ENCODE measurements around the gene WDR7.

DNA sequence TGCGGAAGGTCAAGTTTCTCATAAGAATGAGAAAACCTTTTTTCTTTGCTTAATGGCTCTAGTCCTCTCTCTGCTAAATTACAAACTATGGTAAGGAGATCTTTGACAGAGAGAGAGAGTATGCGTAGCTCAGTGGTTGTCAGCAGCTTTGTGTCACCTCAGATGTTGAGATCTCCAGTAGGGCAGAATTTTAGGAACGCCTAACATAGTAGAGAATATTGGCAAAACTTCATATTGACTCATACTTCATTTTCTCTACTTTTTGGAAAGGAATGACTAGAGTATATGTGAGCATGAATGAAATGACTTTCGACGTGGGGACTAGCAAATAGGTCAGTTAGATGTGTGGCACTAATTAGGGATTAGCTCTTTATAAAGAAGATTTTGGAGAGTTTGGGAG, 64.0 kb downstream of the WDR7 start:
- TF ChIP-seq CTCF (IDR thresholded peaks at IDR 0.05) (no peak), POLR2AphosphoS5 (IDR thresholded peaks at IDR 0.05) (no peak), POLR2A (IDR thresholded peaks at IDR 0.05) (no peak), EP300 (IDR thresholded peaks at IDR 0.05) (no peak)
